ENCODE results near the gene ZNF480. TPM values are rescaled to one million over a fixed set of nuclear protein-coding genes. Genes with fewer than 3 reads are reported as not detected.
"Not testable (repeated sequence)": the region's sequence is repeated elsewhere in the genome, so short reads cannot be mapped to it uniquely, and the experiment has no call there.

The ZNF480 gene
- polyA plus RNA-seq: 11.6 TPM
- long read RNA-seq, donor 1, full-length matches to known transcripts: 1 of 1 reads
- long read RNA-seq, donor 1, partial matches to known transcripts: 0 of 1 reads
- long read RNA-seq, donor 1, other reads (novel, unspliced or antisense): 0 of 1 reads
- long read RNA-seq, donor 2, full-length matches to known transcripts: 5 of 5 reads
- long read RNA-seq, donor 2, partial matches to known transcripts: 0 of 5 reads
- long read RNA-seq, donor 2, other reads (novel, unspliced or antisense): 0 of 5 reads
- long read RNA-seq, donor 3, full-length matches to known transcripts: 8 of 8 reads
- long read RNA-seq, donor 3, partial matches to known transcripts: 0 of 8 reads
- long read RNA-seq, donor 3, other reads (novel, unspliced or antisense): 0 of 8 reads
- long read RNA-seq, donor 4, full-length matches to known transcripts: 1 of 1 reads
- long read RNA-seq, donor 4, partial matches to known transcripts: 0 of 1 reads
- long read RNA-seq, donor 4, other reads (novel, unspliced or antisense): 0 of 1 reads
- long read RNA-seq, donor 5, full-length matches to known transcripts: 1 of 1 reads
- long read RNA-seq, donor 5, partial matches to known transcripts: 0 of 1 reads
- long read RNA-seq, donor 5, other reads (novel, unspliced or antisense): 0 of 1 reads
- long read RNA-seq, donor 6, full-length matches to known transcripts: 4 of 4 reads
- long read RNA-seq, donor 6, partial matches to known transcripts: 0 of 4 reads
- long read RNA-seq, donor 6, other reads (novel, unspliced or antisense): 0 of 4 reads
- long read RNA-seq, donor 7: 0 reads
- long read RNA-seq, donor 8, full-length matches to known transcripts: 4 of 4 reads
- long read RNA-seq, donor 8, partial matches to known transcripts: 0 of 4 reads
- long read RNA-seq, donor 8, other reads (novel, unspliced or antisense): 0 of 4 reads
- long read RNA-seq, donor 9, full-length matches to known transcripts: 1 of 1 reads
- long read RNA-seq, donor 9, partial matches to known transcripts: 0 of 1 reads
- long read RNA-seq, donor 9, other reads (novel, unspliced or antisense): 0 of 1 reads
- long read RNA-seq, donor 10, full-length matches to known transcripts: 7 of 12 reads
- long read RNA-seq, donor 10, partial matches to known transcripts: 5 of 12 reads
- long read RNA-seq, donor 10, other reads (novel, unspliced or antisense): 0 of 12 reads
- long read RNA-seq, donor 11, full-length matches to known transcripts: 1 of 1 reads
- long read RNA-seq, donor 11, partial matches to known transcripts: 0 of 1 reads
- long read RNA-seq, donor 11, other reads (novel, unspliced or antisense): 0 of 1 reads

DNA sequence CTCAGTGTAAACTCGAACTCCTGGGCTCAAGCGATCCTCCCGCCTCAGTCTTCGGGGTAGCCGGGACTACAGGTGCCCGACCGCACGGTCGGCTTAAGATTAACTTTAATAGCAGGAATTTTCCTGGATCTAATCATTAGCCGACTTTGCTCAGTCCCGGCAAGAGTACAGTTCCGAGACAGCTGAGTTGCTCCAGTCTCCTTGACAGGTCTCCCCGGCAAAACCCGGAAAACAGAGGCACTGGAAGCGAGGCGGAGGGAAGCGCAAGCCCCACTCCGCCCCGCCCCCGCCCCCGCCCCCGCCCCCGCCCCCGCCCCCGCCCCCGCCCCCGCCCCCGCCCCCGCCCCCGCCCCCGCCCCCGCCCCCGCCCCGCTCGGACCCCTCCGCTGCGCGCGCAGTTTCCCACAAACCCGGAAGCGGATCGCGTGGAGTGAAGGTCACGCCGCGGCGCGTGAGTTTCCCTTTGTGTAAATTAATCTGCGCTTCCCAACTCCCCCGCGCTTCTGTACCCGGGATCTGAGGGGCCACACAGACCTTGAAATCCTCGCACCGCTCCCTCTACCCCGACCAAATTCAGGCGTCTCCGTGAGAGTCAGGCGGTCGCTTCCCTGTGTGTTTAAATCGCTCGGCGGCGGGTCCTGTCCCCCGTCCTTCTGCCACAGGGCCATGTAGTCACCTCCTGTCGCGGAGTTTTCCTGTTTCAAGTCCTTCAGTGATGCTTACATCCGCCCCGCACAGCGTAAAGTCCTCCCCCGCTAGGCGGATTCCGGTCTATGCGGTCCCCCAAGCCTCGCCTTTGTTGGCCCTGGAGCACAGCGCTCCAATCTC is at the start of gene ZNF480:
Gene ZNF480, plus strand, starts transcription at position 397 of the 828 bp plus-strand sequence. CDS start 3,244 bp downstream, outside the sequence.
- Histone ChIP-seq H3K4me1 (ENCODE audit: control insufficient read depth, insufficient read depth, low read length) (no peaks in the 10 kb centered on the region), H3K36me3 (ENCODE audit: control insufficient read depth, insufficient read depth, low read length) (peaks cover 29% of the 10 kb centered on the region), H3K4me3 (ENCODE audit: low read length) (peak within 1 kb of the TSS; percentile 82), H3K27ac (ENCODE audit: low read length) (peak within 1 kb of the TSS; percentile 84), H3K9me3 (ENCODE audit: control insufficient read depth, low read depth, low read length) (peaks cover 18% of the 10 kb centered on the region), H3K27me3 (ENCODE audit: control insufficient read depth, insufficient read depth, low read length) (no peaks in the 10 kb centered on the region)
- WGBS (ENCODE audit: insufficient coverage, low lambda C conversion rate): no CpG with 5 or more reads among the region's 75 CpGs
- peak; percentile 85 to 88 for DNase-seq

DNA sequence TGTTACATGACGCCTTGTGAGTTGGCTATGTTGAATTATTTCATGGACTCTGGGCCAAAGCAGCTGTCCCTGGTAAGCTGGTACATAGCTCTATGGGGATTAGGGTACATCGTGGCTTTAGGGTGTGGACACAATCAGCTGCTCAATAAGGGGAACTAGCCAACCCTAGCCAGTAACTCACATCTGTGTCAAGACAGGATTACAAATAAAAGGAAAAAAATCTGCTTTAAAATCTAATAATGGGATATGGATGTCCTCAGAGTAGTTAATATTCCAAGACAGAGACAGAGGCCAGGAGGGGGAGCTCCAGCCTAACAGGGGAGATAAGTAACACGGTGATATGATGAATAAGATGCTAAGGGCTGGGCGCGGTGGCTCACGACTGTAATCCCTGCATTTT is 48.7 kb upstream of the ZNF480 start:
- no peaks in the 10 kb centered on the region for H3K4me1 ChIP-seq (ENCODE audit: control insufficient read depth, insufficient read depth, low read length)
- no peaks in the 10 kb centered on the region for H3K27me3 ChIP-seq (ENCODE audit: control insufficient read depth, insufficient read depth, low read length)
- WGBS (ENCODE audit: insufficient coverage, low lambda C conversion rate): no CpG with 5 or more reads among the region's 6 CpGs
- H3K9me3 ChIP-seq (ENCODE audit: control insufficient read depth, low read depth, low read length): no peaks in the 10 kb centered on the region
- no peak overlapping the region for H3K27ac ChIP-seq (ENCODE audit: low read length)
- DNase-seq: peak; percentile 31 to 33
- H3K4me3 ChIP-seq (ENCODE audit: low read length): no peak overlapping the region
- no peaks in the 10 kb centered on the region for H3K36me3 ChIP-seq (ENCODE audit: control insufficient read depth, insufficient read depth, low read length)

DNA sequence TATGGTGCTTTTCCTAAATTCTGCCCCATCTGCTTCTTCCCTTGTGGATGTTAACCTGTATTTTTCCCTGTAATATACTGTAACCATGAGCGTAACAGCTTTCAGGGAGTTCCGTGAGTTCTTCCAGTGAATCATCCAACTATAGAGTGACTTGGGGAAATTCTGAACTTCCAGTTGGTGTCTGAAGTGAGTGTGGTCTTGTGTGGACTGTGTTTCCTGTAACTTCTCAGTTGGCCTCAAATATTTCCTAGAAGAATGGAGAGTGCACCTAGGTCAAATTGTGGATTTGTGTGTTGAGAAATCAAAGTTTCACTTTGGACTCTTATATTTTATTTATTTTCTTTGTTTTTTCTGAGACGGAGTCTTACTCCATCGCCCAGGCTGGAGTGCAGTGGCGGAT is 38.5 kb upstream of the ZNF480 start:
- no peak for DNase-seq
- Histone ChIP-seq H3K36me3 (ENCODE audit: control insufficient read depth, insufficient read depth, low read length) (no peaks in the 10 kb centered on the region), H3K27ac (ENCODE audit: low read length) (no peak overlapping the region), H3K9me3 (ENCODE audit: control insufficient read depth, low read depth, low read length) (no peaks in the 10 kb centered on the region), H3K4me1 (ENCODE audit: control insufficient read depth, insufficient read depth, low read length) (no peaks in the 10 kb centered on the region), H3K4me3 (ENCODE audit: low read length) (no peak overlapping the region), H3K27me3 (ENCODE audit: control insufficient read depth, insufficient read depth, low read length) (no peaks in the 10 kb centered on the region)
- no CpG with 5 or more reads among the region's 5 CpGs for WGBS (ENCODE audit: insufficient coverage, low lambda C conversion rate)

DNA sequence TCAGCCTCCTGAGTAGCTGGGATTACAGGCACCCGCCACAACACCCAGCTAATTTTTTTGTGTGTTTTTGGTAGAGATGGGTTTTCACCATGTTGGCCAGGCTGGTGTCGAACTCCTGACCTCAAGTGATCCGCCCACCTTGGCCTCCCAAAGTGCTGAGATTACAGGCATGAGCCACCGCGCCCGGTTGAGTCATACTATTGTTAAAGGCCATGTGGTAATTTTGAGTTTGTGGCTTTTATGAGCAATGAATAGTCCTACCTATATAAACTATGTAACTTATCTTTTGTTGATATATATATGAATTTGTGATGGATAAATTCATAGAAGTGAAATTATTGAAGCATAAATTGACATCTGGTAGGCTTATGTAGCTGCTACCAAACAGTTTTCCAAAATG is 31.4 kb upstream of the ZNF480 start:
- WGBS (ENCODE audit: insufficient coverage, low lambda C conversion rate): no CpG with 5 or more reads among the region's 6 CpGs
- not testable (repeated sequence) for H3K4me1 ChIP-seq (ENCODE audit: control insufficient read depth, insufficient read depth, low read length); H3K27ac ChIP-seq (ENCODE audit: low read length); H3K36me3 ChIP-seq (ENCODE audit: control insufficient read depth, insufficient read depth, low read length); H3K27me3 ChIP-seq (ENCODE audit: control insufficient read depth, insufficient read depth, low read length); H3K4me3 ChIP-seq (ENCODE audit: low read length); H3K9me3 ChIP-seq (ENCODE audit: control insufficient read depth, low read depth, low read length); DNase-seq

DNA sequence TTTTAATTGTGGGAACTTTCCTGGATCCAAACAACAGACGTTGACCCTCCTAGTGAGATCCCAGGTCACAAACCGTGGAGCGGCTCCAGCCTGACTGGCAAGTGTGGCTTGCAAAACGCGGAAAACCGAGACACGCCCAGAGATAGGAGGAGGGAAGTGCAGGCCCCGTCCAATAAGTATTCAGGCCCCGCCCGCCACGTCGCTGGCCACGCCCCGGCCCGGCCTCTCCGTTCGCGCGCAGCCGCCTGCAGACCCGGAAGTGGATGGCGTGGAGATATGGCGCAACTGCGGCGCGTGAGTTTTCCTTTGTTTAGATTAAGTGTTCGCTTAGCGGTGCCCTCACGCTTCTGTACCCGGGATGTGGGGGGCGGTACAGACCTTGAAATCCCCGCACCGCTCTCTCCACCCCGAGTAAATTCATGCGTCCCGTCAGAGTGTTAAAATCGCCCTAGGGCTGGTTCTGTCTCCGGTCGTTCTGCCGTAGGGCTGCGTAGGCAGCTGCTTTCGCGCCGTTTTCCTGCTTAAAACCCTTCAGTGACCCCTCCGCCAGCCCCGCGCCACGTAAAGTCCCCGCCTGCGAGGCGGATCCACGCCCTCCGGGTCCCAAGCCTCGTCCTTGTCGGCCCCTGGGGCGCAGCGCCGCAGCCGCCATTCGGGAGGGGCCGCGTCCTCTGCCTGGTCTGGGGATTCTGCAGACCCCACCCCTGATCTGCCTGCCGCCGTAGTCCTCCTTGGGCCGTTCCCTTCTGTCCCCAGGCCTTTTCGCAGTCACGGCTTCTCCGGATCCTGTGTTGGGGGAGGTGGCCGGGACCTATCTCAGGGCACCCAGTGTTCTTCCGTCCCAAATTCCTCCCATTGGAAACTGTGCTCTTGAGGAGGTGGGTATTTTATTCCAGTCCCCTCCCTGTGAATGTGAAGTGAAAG is 27.4 kb upstream of the ZNF480 start, which contains the start of gene ZNF766:
Gene ZNF766, plus strand, starts transcription at position 250 of the 924 bp plus-strand sequence. Its CDS starts 27 bp downstream, at position 277.
- no peaks in the 10 kb centered on the region for H3K27me3 ChIP-seq (ENCODE audit: control insufficient read depth, insufficient read depth, low read length)
- H3K27ac ChIP-seq (ENCODE audit: low read length): peak within 1 kb of the TSS; percentile 100
- peaks cover 4% of the 10 kb centered on the region for H3K4me1 ChIP-seq (ENCODE audit: control insufficient read depth, insufficient read depth, low read length)
- peaks cover 15% of the 10 kb centered on the region for H3K9me3 ChIP-seq (ENCODE audit: control insufficient read depth, low read depth, low read length)
- no CpG with 5 or more reads among the region's 70 CpGs for WGBS (ENCODE audit: insufficient coverage, low lambda C conversion rate)
- peak; percentile 95 to 98 for DNase-seq
- peaks cover 19% of the 10 kb centered on the region for H3K36me3 ChIP-seq (ENCODE audit: control insufficient read depth, insufficient read depth, low read length)
- peak within 1 kb of the TSS; percentile 100 for H3K4me3 ChIP-seq (ENCODE audit: low read length)

DNA sequence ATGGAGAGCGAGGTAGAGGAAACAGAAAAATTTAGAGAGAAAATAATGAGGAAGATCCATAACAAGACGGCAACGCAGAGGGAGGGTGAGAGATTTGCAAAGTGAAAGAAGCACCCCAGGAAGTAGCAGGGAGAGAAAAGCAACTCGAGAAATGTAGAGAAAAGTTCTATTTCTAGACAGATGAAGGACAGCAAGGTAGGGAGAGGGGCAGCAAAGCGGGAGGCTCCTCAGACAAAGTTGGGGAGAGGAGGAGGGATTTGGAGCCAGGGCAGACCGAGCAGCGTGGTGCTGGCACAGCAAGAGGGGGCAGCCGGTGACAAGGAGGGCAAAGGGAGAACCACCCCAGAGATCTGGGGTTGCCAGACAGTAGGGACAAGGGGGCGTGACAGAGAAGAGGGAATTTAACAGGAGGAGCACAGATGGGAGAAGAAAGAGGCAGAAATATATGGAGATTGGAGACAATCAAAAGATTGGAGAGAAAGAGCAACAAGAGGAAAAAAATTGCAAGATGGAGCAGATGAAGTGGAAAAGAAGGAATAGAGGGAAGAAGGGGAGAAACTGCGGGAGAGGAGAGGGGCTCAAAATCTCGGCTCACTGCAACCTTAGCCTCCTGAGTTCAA is 26.6 kb upstream of the ZNF480 start:
- Histone ChIP-seq H3K4me1 (ENCODE audit: control insufficient read depth, insufficient read depth, low read length) (peaks cover 4% of the 10 kb centered on the region), H3K27me3 (ENCODE audit: control insufficient read depth, insufficient read depth, low read length) (no peaks in the 10 kb centered on the region), H3K27ac (ENCODE audit: low read length) (peak overlapping the region; percentile 100), H3K9me3 (ENCODE audit: control insufficient read depth, low read depth, low read length) (peaks cover 15% of the 10 kb centered on the region), H3K4me3 (ENCODE audit: low read length) (peak overlapping the region; percentile 100), H3K36me3 (ENCODE audit: control insufficient read depth, insufficient read depth, low read length) (peaks cover 22% of the 10 kb centered on the region)
- 0% methylated on average over 3 of the region's 11 CpGs for WGBS (ENCODE audit: insufficient coverage, low lambda C conversion rate)
- peak; percentile 5 to 71 for DNase-seq

DNA sequence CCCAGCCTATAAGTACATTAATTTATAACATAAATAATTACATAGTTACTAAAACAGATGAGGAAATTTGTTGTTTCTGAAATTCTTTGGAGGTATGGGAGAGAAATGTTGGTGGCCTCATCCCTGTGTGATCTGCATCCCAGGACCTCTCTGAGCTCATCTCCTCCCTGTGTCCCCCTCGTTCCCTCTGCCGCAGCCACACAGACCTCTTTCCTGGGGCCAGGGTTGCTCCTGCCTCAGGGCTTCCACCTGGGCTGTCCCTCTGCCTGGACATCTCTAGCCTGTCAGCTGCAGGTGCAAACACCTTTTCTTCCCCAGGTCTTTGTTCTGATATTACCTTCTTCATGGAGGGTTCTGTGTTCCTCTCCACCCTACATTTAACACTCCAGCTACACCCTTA is 23.7 kb upstream of the ZNF480 start:
- no peaks in the 10 kb centered on the region for H3K27me3 ChIP-seq (ENCODE audit: control insufficient read depth, insufficient read depth, low read length)
- H3K27ac ChIP-seq (ENCODE audit: low read length): no peak overlapping the region
- peaks cover 4% of the 10 kb centered on the region for H3K4me1 ChIP-seq (ENCODE audit: control insufficient read depth, insufficient read depth, low read length)
- no peak overlapping the region for H3K4me3 ChIP-seq (ENCODE audit: low read length)
- peaks cover 29% of the 10 kb centered on the region for H3K36me3 ChIP-seq (ENCODE audit: control insufficient read depth, insufficient read depth, low read length)
- H3K9me3 ChIP-seq (ENCODE audit: control insufficient read depth, low read depth, low read length): peaks cover 30% of the 10 kb centered on the region
- DNase-seq: no peak
- no CpG with 5 or more reads among the region's 2 CpGs for WGBS (ENCODE audit: insufficient coverage, low lambda C conversion rate)

DNA sequence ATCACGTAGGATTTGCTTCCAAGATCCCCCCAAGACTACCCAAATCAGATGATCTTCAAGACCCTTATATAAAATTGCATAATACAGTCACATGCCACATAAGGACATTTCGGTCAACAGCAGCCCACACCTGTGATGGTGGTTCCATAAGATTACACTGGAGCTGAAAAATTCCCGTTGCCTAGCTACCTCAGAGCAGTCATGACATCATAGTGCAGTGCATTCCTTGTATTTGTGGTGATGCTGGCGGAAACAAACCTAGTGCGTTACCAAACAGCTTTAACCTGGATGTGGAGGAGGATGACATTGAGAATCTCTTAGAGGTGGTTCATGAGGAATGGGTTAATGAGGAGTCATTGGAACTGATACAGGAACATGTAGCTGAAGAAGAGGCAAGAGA is 22.8 kb upstream of the ZNF480 start:
- WGBS (ENCODE audit: insufficient coverage, low lambda C conversion rate): no CpG with 5 or more reads among the region's 5 CpGs
- peaks cover 4% of the 10 kb centered on the region for H3K4me1 ChIP-seq (ENCODE audit: control insufficient read depth, insufficient read depth, low read length)
- H3K9me3 ChIP-seq (ENCODE audit: control insufficient read depth, low read depth, low read length): peaks cover 35% of the 10 kb centered on the region
- DNase-seq: no peak
- H3K4me3 ChIP-seq (ENCODE audit: low read length): no peak overlapping the region
- no peak overlapping the region for H3K27ac ChIP-seq (ENCODE audit: low read length)
- no peaks in the 10 kb centered on the region for H3K27me3 ChIP-seq (ENCODE audit: control insufficient read depth, insufficient read depth, low read length)
- H3K36me3 ChIP-seq (ENCODE audit: control insufficient read depth, insufficient read depth, low read length): peaks cover 29% of the 10 kb centered on the region

Measured in large intestine (tissue), 12 donors.